Activated T-helper 1 cell treated with Interleukin-2 at 50 U/mL for 16 hours (primary cell): ENCODE measurements around the gene BICD1.
"Not testable (repeated sequence)": the region's sequence is repeated elsewhere in the genome, so short reads cannot be mapped to it uniquely, and the experiment has no call there.

Experiments used
- DNase-seq: peaks from one replicate; pipeline ENCODE4 v3.0.0-alpha.2; 2020; ENCODE audit warnings: low read depth

Gene BICD1

GRCh38 chr12:32146074-32146873, 39.6 kb downstream of the BICD1 start:
- DNase-seq = no peak

DNA sequence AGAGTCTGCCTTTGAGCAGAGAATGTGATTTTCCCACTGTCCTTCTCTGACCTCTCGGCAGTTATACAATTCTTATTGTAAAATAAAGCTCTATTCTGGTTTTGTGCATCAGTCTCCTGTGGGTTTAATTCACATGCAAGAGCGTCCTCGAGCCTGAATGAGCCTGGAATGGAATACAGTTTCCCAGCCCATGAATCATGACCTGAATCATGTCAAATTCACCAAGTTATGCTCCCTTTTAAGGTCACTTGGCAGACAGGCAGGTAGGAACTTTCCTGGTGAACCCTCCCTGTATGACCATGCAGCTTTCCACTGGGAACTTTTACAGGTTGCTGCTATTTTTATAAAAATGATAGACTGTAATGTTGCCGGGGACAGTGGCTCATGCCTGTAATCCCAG, 41.7 kb downstream of the BICD1 start:
- DNase-seq = no peak

GRCh38 chr12:32149489-32149888, 42.8 kb downstream of the BICD1 start:
- DNase-seq = no peak

DNA sequence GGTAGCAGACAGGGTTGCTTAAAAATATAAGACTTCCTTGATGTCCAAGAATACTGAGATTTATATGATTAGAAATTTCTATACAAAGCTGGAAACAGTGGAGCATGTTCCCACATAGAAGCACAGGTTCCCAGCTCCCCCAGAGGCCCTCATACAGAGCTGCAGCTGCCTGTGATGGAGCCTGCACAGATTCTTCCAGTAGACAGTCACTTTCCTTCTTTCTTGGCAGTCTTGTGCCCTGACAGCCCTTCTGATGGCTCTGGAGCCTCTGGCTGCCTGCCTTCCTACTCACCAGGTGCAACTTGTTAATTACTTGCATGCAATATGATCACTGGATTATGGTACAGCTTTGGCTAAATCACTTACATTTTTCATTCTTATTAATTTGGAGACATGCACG, 44.4 kb downstream of the BICD1 start:
- no peak for DNase-seq

GRCh38 chr12:32151552-32151951, 44.9 kb downstream of the BICD1 start:
- DNase-seq = no peak

DNA sequence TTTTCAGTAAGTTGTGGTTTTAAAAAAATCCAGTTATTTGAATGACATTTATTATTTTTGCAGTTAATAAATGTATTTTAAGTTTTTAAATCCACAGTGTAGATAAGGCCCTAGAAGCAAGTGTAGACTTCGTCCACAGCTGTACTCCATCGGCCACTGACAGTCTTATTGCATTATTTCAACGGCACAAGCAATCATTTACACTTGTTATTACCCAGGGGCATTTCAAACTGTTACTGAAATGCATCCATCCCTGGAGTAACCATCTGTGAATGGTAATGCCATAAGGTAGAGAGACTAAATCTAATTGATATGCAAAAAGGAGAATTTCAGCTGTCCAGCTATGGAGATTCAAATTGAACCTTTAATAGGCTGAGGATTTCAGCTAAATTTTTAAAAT, 48.4 kb downstream of the BICD1 start:
- DNase-seq = no peak

DNA sequence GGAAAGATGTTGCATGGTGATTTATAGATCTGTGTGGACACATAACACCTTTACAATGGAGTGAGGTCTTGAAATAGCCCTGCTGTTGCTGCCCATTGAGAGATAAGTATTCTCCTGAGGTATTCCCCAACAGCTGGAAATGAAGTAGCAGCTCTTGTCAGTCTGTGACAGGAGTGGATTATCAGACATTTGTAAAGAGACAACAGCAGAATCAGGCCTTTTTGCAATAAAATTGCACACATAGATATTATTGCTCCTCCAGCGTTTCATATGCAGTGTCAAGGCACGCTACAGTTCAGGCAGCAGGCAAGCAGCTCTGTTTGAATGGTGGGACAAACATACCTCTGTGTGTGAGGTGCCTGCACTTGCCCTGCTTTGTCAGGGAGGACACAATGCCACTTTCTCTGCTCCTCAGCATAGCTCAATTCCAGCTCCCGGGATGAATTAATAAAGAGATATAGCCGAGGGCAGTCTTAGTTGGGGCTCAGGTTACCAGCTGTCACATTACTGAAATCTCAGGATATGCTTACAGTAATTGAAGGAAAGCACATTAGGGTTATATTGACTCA, 49.4 kb downstream of the BICD1 start:
- DNase-seq = no peak

DNA sequence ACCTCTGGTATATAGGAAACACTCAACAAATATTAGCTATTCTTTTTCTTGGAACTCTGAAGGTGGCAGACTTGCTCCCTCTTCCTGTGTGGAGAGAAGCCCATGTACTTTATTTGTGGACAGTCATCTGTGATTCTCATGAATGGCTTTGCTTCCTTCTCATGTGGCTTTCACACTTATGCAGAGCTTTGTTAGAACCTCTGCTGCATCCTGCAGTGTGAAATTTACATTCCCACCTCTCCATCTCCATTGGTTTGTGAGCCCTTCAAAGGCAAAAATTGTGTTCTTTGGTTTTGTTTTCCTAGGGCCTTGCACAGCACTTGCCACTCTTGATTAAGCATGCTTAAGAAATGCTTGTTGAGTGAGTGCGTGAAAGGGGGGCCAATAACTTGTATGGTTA, 51.9 kb downstream of the BICD1 start:
- no peak for DNase-seq

DNA sequence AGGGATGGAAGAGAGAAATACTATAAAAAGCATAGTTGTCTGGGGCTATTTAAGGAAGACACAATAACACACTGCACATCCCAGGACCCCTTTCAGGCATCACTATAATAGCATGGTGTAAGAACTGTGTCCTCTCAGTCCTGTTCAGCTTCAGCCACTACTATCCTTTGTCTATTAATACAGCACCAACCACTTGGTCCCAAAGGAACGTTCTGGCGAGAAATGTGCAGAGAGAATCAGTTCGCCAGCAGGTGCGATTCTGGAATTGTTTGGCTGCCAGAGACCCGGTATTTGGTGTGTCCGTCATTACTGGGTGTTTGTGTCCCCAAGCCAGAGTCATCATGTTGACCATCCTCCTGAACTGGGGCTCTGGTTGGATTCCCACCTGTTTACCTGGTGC, 52.7 kb downstream of the BICD1 start:
- DNase-seq = no peak

GRCh38 chr12:32159925-32160324, 53.3 kb downstream of the BICD1 start:
- DNase-seq = no peak

GRCh38 chr12:32161058-32161457, 54.4 kb downstream of the BICD1 start:
- no peak for DNase-seq

GRCh38 chr12:32163596-32163995, 56.9 kb downstream of the BICD1 start:
- no peak for DNase-seq

- DNase-seq = no peak
These were observed 59.9 kb downstream of the BICD1 start for GRCh38 chr12:32166510-32166909.

GRCh38 chr12:32170437-32170998, 63.9 kb downstream of the BICD1 start:
- no peak for DNase-seq

GRCh38 chr12:32171211-32171610, 64.6 kb downstream of the BICD1 start:
- no peak for DNase-seq

- no peak for DNase-seq
These were observed 70.0 kb downstream of the BICD1 start for GRCh38 chr12:32176606-32177005.

DNA sequence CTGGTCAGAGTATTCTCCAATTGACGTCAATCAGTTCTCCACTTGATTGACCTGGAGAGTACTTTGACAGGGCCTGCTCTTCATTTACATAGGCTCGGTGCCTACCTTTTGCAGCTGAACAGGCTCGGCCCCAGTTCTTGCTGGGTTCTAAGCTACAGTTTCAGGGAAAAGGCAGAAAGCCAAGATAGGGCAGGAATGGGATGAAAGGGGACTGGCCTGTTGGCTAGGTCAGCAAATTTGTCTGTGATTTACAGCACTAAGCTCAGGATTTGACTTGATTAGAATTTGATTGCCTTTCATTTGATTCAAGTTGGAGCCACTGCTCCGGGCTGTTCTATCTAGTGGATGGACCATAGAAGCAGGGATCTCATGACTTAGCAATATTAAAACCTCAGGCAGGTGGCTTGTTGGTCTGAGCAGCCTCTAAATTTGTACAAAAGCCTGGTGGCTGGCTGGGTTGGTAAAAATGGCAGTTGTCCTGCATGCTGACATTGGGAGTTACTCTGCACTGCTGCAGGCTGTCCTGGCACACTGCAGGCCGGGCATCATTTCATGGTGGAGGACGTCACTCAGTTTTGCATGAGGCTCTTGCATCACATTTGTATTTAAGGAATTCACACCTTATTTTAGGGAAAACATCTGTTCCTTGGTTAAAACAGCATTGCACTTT, 71.8 kb downstream of the BICD1 start:
- DNase-seq = no peak

DNA sequence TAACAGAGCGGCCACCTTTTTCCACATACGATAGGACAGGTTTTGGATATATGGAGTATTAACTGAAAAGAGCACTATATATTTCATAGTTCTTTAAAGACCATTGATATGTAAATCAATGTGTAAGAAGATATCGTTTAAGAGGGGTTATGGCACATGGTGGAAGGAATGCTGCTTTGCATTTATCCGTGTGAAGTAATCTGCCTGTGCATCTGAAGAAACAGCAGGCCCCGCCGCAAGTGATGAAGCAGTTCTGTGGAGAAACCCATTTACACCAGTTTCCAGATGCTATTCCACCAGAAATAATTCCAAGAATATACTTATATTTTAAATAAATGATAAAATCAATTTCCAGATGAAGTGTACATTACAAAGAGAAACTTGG, 72.4 kb downstream of the BICD1 start:
- no peak for DNase-seq

DNA sequence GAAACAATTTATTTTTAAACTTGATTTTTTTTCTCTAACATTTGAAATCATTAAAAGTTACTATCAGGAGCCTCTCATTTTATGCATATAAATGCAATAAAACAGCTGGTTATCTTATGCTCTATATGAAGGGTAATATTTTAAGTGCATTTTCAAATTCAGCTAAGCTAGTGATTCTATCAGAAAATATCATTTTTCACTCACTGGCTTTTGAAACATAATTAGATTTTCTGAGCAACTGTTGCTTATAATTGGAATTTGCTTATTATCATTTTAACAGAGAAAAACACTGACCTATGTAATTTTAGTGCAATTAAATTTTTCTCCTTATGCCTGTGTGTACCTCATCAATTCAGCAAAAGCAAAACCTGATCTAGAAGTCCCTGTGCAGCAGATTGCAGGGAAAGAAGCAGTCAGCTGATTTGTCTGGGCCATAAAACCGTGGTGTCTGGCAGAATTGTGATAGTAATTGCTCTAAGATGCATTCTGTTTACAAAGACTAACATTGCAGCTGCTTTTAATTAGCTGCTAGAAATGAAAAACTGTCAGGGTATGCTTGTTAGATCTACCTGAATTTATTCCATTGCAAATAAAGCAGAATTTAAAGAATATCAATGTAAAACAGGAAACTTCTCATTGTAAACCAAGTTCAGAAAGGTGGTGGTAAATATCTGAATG, 75.0 kb downstream of the BICD1 start:
- no peak for DNase-seq

GRCh38 chr12:32183650-32184049, 77.0 kb downstream of the BICD1 start:
- no peak for DNase-seq

- not testable (repeated sequence) for DNase-seq
These were observed 80.5 kb downstream of the BICD1 start for GRCh38 chr12:32187127-32187526.

- DNase-seq = no peak
These were observed 84.8 kb downstream of the BICD1 start for GRCh38 chr12:32191445-32191844.
